DMS 273 (cell line): ENCODE results near the gene PDK1.
"Not testable (repeated sequence)": the region's sequence is repeated elsewhere in the genome, so short reads cannot be mapped to it uniquely, and the experiment has no call there.

Experiments
- DNase-seq: peaks from one replicate; lab custom pipeline; 2025; ENCODE audit not compliant: unreplicated experiment; lab: John Stamatoyannopoulos, UW

PDK1 gene

GRCh38 chr2:172555522-172556283 lies at the start of gene PDK1:
PDK1 (plus strand) TSS chr2:172556090; CDS start chr2:172556151, 61 bp downstream.
- peak; percentile 95 for DNase-seq

GRCh38 chr2:172507199-172507598 lies 48.7 kb upstream of the PDK1 start:
- no peak for DNase-seq

GRCh38 chr2:172510088-172510487 lies 45.8 kb upstream of the PDK1 start:
- DNase-seq: no peak

GRCh38 chr2:172510548-172510947 lies 45.3 kb upstream of the PDK1 start:
- no peak for DNase-seq

GRCh38 chr2:172512810-172513523 lies 42.9 kb upstream of the PDK1 start:
- DNase-seq: no peak

GRCh38 chr2:172513524-172513900 lies 42.4 kb upstream of the PDK1 start:
- DNase-seq: no peak

- no peak for DNase-seq
These were observed 41.8 kb upstream of the PDK1 start for GRCh38 chr2:172513935-172514586.

GRCh38 chr2:172516299-172516698 lies 39.6 kb upstream of the PDK1 start:
- DNase-seq: no peak

- no peak for DNase-seq
These were observed 36.9 kb upstream of the PDK1 start for GRCh38 chr2:172518995-172519394.

GRCh38 chr2:172525601-172526000 lies 30.3 kb upstream of the PDK1 start:
- DNase-seq: peak; percentile 2

GRCh38 chr2:172531309-172531708 lies 24.6 kb upstream of the PDK1 start:
- no peak for DNase-seq

- not testable (repeated sequence) for DNase-seq
These were observed 23.4 kb upstream of the PDK1 start for GRCh38 chr2:172532461-172532860.

- DNase-seq: no peak
These were observed 22.2 kb upstream of the PDK1 start for GRCh38 chr2:172533687-172534086.

GRCh38 chr2:172535119-172535518 lies 20.8 kb upstream of the PDK1 start:
- DNase-seq: no peak

GRCh38 chr2:172537851-172538250 lies 18.0 kb upstream of the PDK1 start:
- DNase-seq: not testable (repeated sequence)

GRCh38 chr2:172539767-172540166 lies 16.1 kb upstream of the PDK1 start:
- no peak for DNase-seq

GRCh38 chr2:172540421-172540820 lies 15.5 kb upstream of the PDK1 start:
- DNase-seq: no peak

- no peak for DNase-seq
These were observed 10.3 kb upstream of the PDK1 start for GRCh38 chr2:172545408-172546075.

- no peak for DNase-seq
These were observed 6.8 kb upstream of the PDK1 start for GRCh38 chr2:172549131-172549530.

GRCh38 chr2:172549802-172550201 lies 6.1 kb upstream of the PDK1 start:
- not testable (repeated sequence) for DNase-seq

- DNase-seq: no peak
These were observed 5.5 kb upstream of the PDK1 start for GRCh38 chr2:172550419-172550818.
